Osteoblast (primary cell): ENCODE data around the gene ASIC3. TPM values are rescaled to one million over a fixed set of nuclear protein-coding genes. Genes with fewer than 3 reads are reported as not detected.

Source experiments
- DNase-seq: peaks from one replicate; pipeline ENCODE4 v3.0.0; 2011; ENCODE audit warnings: low spot score, mixed read lengths; ENCODE audit not compliant: insufficient read length; ENCODE audit errors: missing footprints
- H2AFZ ChIP-seq: 2 replicates; pipeline ENCODE4 v1.6.0; 2011; ENCODE audit warnings: mild to moderate bottlenecking, low read length
- H3K27ac ChIP-seq: 2 replicates; pipeline ENCODE4 v1.5.1; 2011; ENCODE audit warnings: mild to moderate bottlenecking, low read depth, low read length, moderate library complexity
- H3K27me3 ChIP-seq: 2 replicates; pipeline ENCODE4 v1.6.0; 2012; ENCODE audit warnings: mild to moderate bottlenecking, control low read depth, inconsistent platforms, low read length, moderate library complexity; ENCODE audit not compliant: insufficient read depth
- H3K36me3 ChIP-seq: 2 replicates; pipeline ENCODE4 v1.5.1; 2011; ENCODE audit warnings: mild to moderate bottlenecking, low read length, control low read depth, moderate library complexity; ENCODE audit not compliant: insufficient read depth
- H3K4me1 ChIP-seq: 2 replicates; pipeline ENCODE4 v1.5.1; 2011; ENCODE audit warnings: mild to moderate bottlenecking, low read length, control low read depth, moderate library complexity; ENCODE audit not compliant: insufficient read depth
- H3K4me2 ChIP-seq: 2 replicates; pipeline ENCODE4 v1.6.0; 2011; ENCODE audit warnings: mild to moderate bottlenecking, low read length; ENCODE audit not compliant: insufficient read depth
- H3K4me3 ChIP-seq: fragments of 200-600 bp; sonication (generic); 3 replicates; pipeline ENCODE4 v1.5.1; 2012; ENCODE audit warnings: mild to moderate bottlenecking, low read length, inconsistent platforms; ENCODE audit not compliant: insufficient read depth
- H3K79me2 ChIP-seq: 2 replicates; pipeline ENCODE4 v1.6.0; 2012; ENCODE audit warnings: mild to moderate bottlenecking, low read length, control low read depth, inconsistent platforms; ENCODE audit not compliant: insufficient read depth
- H3K9me3 ChIP-seq: 2 replicates; pipeline ENCODE4 v1.5.1; 2011; ENCODE audit warnings: low read depth, low read length, control low read depth
- H4K20me1 ChIP-seq: 2 replicates; pipeline ENCODE4 v1.6.0; 2012; ENCODE audit warnings: mild to moderate bottlenecking, low read length, control low read depth; ENCODE audit not compliant: insufficient read depth
- CTCF ChIP-seq: IDR thresholded peaks from 2 replicates; pipeline ENCODE4 v1.5.1; 2011; ENCODE audit warnings: mild to moderate bottlenecking, low read depth, low read length, moderate library complexity; ENCODE audit errors: extremely low read depth
- total RNA-seq: library from RNA; depleted of rRNA; stranded (reverse); fragments of >200 nt; gene quantifications from 2 replicates; pipeline ENCODE4 v1.2.3, GENCODE V29; 2012

The ASIC3 gene
- total RNA-seq, 1 donor = under 0.01 TPM

GRCh38 chr7:151101621-151102396 lies 53.5 kb downstream of the ASIC3 start:
- Histone ChIP-seq H4K20me1 (peaks cover 58% of the 10 kb centered on the region), H3K36me3 (peaks cover 5% of the 10 kb centered on the region), H3K27ac (no peak overlapping the region), H3K79me2 (peaks cover 74% of the 10 kb centered on the region), H2AFZ (no peak overlapping the region), H3K4me2 (no peak overlapping the region), H3K4me3 (no peak overlapping the region), H3K27me3 (no peaks in the 10 kb centered on the region), H3K9me3 (no peaks in the 10 kb centered on the region), H3K4me1 (peaks cover 10% of the 10 kb centered on the region)
- DNase-seq = peak; percentile 22
- TF ChIP-seq CTCF = no peak

Other genes starting within 250 kb of the ASIC3 start
- gene TMEM176B, start 248.2 kb upstream of the ASIC3 start, total RNA-seq = 0.72 TPM in 1 of 2 replicates, not detected in the other
- not detected in 2 replicates for gene TMEM176A, start 247.8 kb upstream of the ASIC3 start, total RNA-seq
- gene AOC1, start 196.0 kb upstream of the ASIC3 start, total RNA-seq = not detected in 2 replicates
- gene KCNH2, start 70.2 kb upstream of the ASIC3 start, total RNA-seq = not detected in 2 replicates
- gene NOS3, start 57.5 kb upstream of the ASIC3 start, total RNA-seq = not detected in 2 replicates
- not detected in 2 replicates for gene ATG9B, start 24.0 kb upstream of the ASIC3 start, total RNA-seq
- gene ABCB8, start 20.1 kb upstream of the ASIC3 start, total RNA-seq = 32.6 and 35.1 TPM in 2 replicates
- gene CDK5, start 9.4 kb downstream of the ASIC3 start, total RNA-seq = 15.9 and 17.0 TPM in 2 replicates
- gene SLC4A2, start 11.1 kb downstream of the ASIC3 start, total RNA-seq = 52.2 and 61.5 TPM in 2 replicates
- 87.6 and 95.2 TPM in 2 replicates for gene FASTK, start 32.3 kb downstream of the ASIC3 start, total RNA-seq
- 17.4 and 18.1 TPM in 2 replicates for gene TMUB1, start 35.0 kb downstream of the ASIC3 start, total RNA-seq
- gene AGAP3, start 37.9 kb downstream of the ASIC3 start, total RNA-seq = 39.8 and 45.7 TPM in 2 replicates
- gene GBX1, start 119.2 kb downstream of the ASIC3 start, total RNA-seq = not detected in 2 replicates
- not detected in 2 replicates for gene ASB10, start 138.7 kb downstream of the ASIC3 start, total RNA-seq
- gene H2BK1, start 162.0 kb downstream of the ASIC3 start, total RNA-seq = not detected in 2 replicates
- gene ABCF2, start 178.7 kb downstream of the ASIC3 start, total RNA-seq = 55.1 and 65.9 TPM in 2 replicates
- gene CHPF2, start 184.0 kb downstream of the ASIC3 start, total RNA-seq = 77.5 and 83.2 TPM in 2 replicates
- 37.4 and 40.2 TPM in 2 replicates for gene SMARCD3, start 200.2 kb downstream of the ASIC3 start, total RNA-seq